ENCODE results near the gene PDE11A.
"Not testable (repeated sequence)": the region's sequence is repeated elsewhere in the genome, so short reads cannot be mapped to it uniquely, and the experiment has no call there.

PDE11A gene

DNA sequence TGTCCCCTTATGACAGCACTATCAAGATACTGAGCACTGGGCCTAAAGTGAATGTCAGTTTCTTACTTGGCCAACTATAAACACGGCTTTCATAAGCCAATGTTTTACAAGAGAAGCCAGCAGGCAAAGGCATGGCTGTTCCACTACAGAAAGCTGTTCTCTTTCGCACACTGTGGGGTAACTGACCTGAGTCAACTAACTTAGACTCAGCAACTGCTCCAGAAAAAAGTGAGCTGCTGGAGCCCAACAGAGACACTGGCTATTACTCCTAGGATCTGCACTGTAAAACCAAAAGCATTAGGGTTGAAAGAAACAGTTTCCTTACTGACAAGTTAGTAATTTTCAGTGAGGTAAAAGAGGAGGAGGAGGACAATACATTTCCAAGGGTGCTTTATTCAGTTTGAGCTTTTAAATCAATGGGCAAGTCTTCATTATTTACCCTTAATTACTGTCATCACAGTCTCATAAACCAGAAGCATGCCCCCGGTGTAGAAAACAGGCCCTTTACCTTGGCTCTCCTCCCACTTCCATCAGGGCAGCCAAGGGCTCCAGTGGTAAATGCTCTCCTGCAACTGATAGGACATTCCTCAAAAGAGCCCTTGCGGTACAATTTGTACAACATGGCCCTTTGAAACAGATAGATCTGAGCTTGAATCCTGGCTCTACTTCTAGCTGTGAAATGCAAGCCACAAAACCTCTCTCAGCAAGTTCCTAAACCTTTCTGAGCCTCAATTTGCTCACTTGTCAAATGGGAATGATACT is 275.7 kb downstream of the PDE11A start:
- TF ChIP-seq, protein P1, sequence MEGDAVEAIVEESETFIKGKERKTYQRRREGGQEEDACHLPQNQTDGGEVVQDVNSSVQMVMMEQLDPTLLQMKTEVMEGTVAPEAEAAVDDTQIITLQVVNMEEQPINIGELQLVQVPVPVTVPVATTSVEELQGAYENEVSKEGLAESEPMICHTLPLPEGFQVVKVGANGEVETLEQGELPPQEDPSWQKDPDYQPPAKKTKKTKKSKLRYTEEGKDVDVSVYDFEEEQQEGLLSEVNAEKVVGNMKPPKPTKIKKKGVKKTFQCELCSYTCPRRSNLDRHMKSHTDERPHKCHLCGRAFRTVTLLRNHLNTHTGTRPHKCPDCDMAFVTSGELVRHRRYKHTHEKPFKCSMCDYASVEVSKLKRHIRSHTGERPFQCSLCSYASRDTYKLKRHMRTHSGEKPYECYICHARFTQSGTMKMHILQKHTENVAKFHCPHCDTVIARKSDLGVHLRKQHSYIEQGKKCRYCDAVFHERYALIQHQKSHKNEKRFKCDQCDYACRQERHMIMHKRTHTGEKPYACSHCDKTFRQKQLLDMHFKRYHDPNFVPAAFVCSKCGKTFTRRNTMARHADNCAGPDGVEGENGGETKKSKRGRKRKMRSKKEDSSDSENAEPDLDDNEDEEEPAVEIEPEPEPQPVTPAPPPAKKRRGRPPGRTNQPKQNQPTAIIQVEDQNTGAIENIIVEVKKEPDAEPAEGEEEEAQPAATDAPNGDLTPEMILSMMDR (conservative IDR thresholded peaks at IDR 0.05; ENCODE audit: low read depth, low read length), result no peak
- no peak for DNase-seq (ENCODE audit: low read depth)
- no peak overlapping the region for H3K4me3 ChIP-seq (ENCODE audit: low read depth, low read length)

DNA sequence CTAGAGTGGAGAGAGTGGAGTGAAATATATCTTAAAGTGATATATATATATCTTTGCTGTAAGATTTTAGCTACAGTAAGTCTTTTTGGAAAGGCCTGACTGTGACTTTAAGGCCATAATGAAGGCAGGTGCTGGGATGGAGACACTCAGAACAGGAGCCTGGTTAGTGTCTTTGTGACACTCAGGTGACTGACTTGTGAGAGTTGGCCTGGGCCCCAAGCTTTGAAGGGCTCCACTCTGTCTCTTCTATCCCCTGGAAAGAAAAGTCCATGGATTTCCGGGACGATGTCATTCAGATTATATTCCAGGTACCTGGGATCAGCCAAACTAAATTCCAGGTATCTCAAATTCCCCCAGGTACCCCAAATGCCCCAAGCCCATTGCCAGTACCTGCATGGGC is 276.6 kb downstream of the PDE11A start:
- DNase-seq (ENCODE audit: low read depth), result no peak
- TF ChIP-seq, protein P1 (conservative IDR thresholded peaks at IDR 0.05; ENCODE audit: low read depth, low read length), result no peak
- H3K4me3 ChIP-seq (ENCODE audit: low read depth, low read length), result no peak overlapping the region

DNA sequence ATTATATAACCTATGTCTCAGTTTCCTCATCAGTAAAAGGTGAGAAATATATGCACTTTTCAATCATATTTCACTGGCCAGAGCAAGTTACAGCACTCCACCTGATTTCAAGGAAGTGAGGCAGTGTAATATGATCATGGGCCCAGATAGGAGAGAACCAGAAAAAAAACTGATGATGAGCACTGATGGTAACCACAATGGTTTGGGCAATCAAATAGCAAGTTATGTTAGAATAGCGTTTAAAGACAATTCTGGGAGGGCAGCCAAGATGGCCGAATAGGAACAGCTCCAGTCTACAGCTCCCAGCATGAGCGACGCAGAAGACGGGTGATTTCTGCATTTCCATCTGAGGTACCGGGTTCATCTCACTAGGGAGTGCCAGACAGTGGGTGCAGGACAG is 287.4 kb downstream of the PDE11A start:
- not testable (repeated sequence) for H3K4me3 ChIP-seq (ENCODE audit: low read depth, low read length)

DNA sequence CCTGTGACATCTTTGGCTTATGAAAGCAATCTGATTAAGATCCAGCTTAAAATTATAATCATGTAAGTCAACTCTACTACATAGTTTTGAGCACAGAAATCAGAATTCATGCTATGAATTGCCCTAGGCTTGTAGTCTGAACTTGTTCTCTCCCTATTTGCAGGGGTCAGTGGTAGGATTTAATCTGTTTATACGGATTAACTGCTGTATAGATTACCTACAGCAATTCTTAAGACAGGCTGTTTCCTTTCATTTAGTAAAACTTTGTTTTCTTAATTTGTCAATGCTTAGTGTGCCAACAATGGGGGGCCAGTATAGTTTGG is 287.9 kb downstream of the PDE11A start:
- H3K4me3 ChIP-seq (ENCODE audit: low read depth, low read length), result no peak overlapping the region
- DNase-seq (ENCODE audit: low read depth), result no peak
- TF ChIP-seq, protein P1 (conservative IDR thresholded peaks at IDR 0.05; ENCODE audit: low read depth, low read length), result no peak

More for the DNA sequence above, 287.4 kb downstream of the PDE11A start:
- DNase-seq (ENCODE audit: low read depth), result peak; percentile 86

DNA sequence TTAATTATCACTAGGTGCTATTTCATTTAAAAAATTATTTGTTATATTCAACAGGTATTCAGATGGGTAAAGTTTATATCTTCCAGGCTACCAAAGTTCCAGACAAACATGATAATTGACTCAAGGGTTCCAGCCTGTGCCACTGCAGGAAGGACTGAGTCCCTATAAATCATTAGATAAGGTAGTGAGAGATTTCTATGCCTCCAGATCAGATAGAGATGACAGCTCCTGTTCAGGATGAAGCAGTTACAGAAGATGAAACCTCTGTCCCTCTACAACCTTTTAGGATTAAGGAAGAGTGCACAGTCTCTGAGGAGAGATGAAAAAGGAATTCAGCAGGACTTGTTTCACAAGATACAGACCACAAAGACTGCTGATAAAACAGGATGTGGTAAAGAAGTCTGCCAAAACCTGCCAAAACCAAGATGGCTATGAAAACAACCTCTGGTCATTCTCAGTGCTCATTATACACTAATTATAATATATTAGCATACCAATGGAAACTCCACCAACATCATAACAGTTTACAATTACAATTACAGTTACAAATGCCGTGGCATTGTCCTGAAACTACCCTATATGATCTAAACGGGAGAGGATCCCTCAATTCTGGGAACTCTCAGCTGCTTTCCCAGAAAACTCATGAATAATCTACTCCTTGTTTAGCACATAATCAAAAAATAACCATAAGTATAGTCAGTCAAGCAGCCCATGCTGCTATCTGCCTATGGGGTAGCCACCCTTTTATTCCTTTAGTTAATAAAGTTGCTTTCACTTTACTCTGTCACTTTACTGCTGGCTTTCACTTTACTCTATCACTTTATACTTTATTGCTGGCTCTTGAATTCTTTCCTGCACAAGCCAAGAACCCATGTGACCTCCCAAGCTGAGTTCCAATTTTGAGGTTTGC is 288.5 kb downstream of the PDE11A start:
- TF ChIP-seq, protein P1 (conservative IDR thresholded peaks at IDR 0.05; ENCODE audit: low read depth, low read length), result no peak
- H3K4me3 ChIP-seq (ENCODE audit: low read depth, low read length), result no peak overlapping the region
- peak; percentile 92 for DNase-seq (ENCODE audit: low read depth)

DNA sequence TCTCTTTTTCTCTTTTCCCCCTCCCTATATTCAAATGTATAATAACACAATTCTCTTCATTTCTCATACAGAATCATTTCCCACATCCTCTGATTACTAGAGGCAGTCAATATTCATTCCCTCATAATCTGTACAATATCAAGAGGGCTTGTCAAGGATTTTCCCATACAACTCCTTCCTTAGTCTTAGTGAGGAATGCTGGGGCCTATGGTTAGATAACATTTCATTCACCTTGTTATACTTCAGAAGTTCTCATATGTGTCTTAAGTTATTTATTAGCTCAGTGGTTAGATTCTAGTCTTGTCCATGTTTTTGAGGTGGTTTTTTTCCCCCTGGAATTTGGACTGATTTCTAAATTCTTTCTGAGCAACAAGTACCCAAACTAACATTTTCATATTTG is 289.5 kb downstream of the PDE11A start:
- DNase-seq (ENCODE audit: low read depth), result no peak
- H3K4me3 ChIP-seq (ENCODE audit: low read depth, low read length), result no peak overlapping the region
- TF ChIP-seq, protein P1 (conservative IDR thresholded peaks at IDR 0.05; ENCODE audit: low read depth, low read length), result no peak

DNA sequence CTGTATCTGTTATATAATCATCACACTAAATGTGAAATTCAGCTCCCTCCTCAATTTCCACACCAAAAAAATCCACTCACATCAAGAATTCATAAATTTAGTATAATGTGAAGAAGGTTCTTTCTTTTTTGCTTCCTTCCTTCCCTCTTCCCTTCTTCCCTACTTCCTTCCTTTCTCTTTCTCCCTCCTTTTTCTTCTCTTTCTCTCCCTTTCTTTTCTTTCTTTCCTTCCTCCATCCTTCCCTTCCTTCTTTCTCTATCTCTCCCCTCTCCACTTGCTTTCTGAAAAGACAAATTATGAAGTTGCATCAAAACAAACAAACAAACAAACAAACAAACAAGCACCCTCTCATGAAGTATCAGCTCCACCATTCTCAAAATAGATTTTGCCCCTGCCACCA is 290.0 kb downstream of the PDE11A start:
- DNase-seq (ENCODE audit: low read depth), result no peak
- H3K4me3 ChIP-seq (ENCODE audit: low read depth, low read length), result no peak overlapping the region
- TF ChIP-seq, protein P1 (conservative IDR thresholded peaks at IDR 0.05; ENCODE audit: low read depth, low read length), result no peak

Data from choroid plexus epithelial cell (primary cell).